NT2/D1 (cell line): ENCODE results near the gene AFF3.

Experiments used
- DNase-seq: peaks from one replicate; pipeline ENCODE4 v3.0.0-alpha.2; 2011; ENCODE audit warnings: low read depth, low spot score
- H3K27me3 ChIP-seq: 2 replicates; pipeline ENCODE4 v1.6.0; 2011; ENCODE audit warnings: mild to moderate bottlenecking; ENCODE audit not compliant: insufficient read length, insufficient read depth
- H3K36me3 ChIP-seq: 2 replicates; pipeline ENCODE4 v1.6.1; 2011; ENCODE audit warnings: mild to moderate bottlenecking, low read length, mixed read lengths; ENCODE audit not compliant: insufficient read depth, insufficient read length
- H3K4me1 ChIP-seq: 2 replicates; pipeline ENCODE4 v1.5.1; 2011; ENCODE audit not compliant: insufficient read depth, insufficient read length
- H3K4me3 ChIP-seq: 2 replicates; pipeline ENCODE4 v1.5.1; 2011; ENCODE audit warnings: low read depth; ENCODE audit not compliant: insufficient read length
- H3K9ac ChIP-seq: 2 replicates; pipeline ENCODE4 v1.6.0; 2011; ENCODE audit warnings: low read depth; ENCODE audit not compliant: insufficient read length
- H3K9me3 ChIP-seq: 2 replicates; pipeline ENCODE4 v1.5.1; 2011; ENCODE audit warnings: mild to moderate bottlenecking, low read length; ENCODE audit not compliant: insufficient read depth
- SUZ12 ChIP-seq: IDR thresholded peaks from 2 replicates; pipeline ENCODE4 v1.6.1; 2011; ENCODE audit not compliant: insufficient read length, insufficient read depth; ENCODE audit errors: extremely low read depth
- YY1 ChIP-seq: IDR thresholded peaks from 2 replicates; pipeline ENCODE4 v1.6.1; 2011; ENCODE audit not compliant: insufficient read length, insufficient read depth
- ZNF274 ChIP-seq: IDR thresholded peaks from 2 replicates; pipeline ENCODE4 v1.6.1; 2011; ENCODE audit warnings: mild to moderate bottlenecking, low read depth, low read length

AFF3 gene

GRCh38 chr2:100064165-100064564 lies 78.2 kb downstream of the AFF3 start:
- no peak for DNase-seq
- H3K36me3 ChIP-seq: no peaks in the 10 kb centered on the region
- no peak for TF ChIP-seq YY1
- TF ChIP-seq SUZ12: no peak
- no peak for TF ChIP-seq ZNF274
- no peaks in the 10 kb centered on the region for H3K4me1 ChIP-seq
- no peaks in the 10 kb centered on the region for H3K27me3 ChIP-seq
- no peak overlapping the region for H3K9ac ChIP-seq
- no peaks in the 10 kb centered on the region for H3K9me3 ChIP-seq
- no peak overlapping the region for H3K4me3 ChIP-seq

GRCh38 chr2:100063459-100063953 lies 78.9 kb downstream of the AFF3 start:
- H3K9ac ChIP-seq: no peak overlapping the region
- no peaks in the 10 kb centered on the region for H3K4me1 ChIP-seq
- no peak overlapping the region for H3K4me3 ChIP-seq
- no peaks in the 10 kb centered on the region for H3K36me3 ChIP-seq
- TF ChIP-seq SUZ12: no peak
- TF ChIP-seq ZNF274: no peak
- no peak for TF ChIP-seq YY1
- no peaks in the 10 kb centered on the region for H3K9me3 ChIP-seq
- H3K27me3 ChIP-seq: no peaks in the 10 kb centered on the region
- DNase-seq: no peak

GRCh38 chr2:100062336-100062735 lies 80.1 kb downstream of the AFF3 start:
- Histone ChIP-seq H3K9ac (no peak overlapping the region), H3K27me3 (no peaks in the 10 kb centered on the region), H3K9me3 (no peaks in the 10 kb centered on the region), H3K36me3 (no peaks in the 10 kb centered on the region), H3K4me1 (no peaks in the 10 kb centered on the region), H3K4me3 (no peak overlapping the region)
- TF ChIP-seq SUZ12 (no peak), YY1 (no peak), ZNF274 (no peak)
- no peak for DNase-seq

- Histone ChIP-seq H3K27me3 (no peaks in the 10 kb centered on the region), H3K4me1 (no peaks in the 10 kb centered on the region), H3K4me3 (no peak overlapping the region), H3K9me3 (no peaks in the 10 kb centered on the region), H3K36me3 (no peaks in the 10 kb centered on the region), H3K9ac (no peak overlapping the region)
- no peak for TF ChIP-seq ZNF274
- no peak for TF ChIP-seq YY1
- TF ChIP-seq SUZ12: no peak
- DNase-seq: no peak
Measured at GRCh38 chr2:100060875-100061274, 81.5 kb downstream of the AFF3 start.

GRCh38 chr2:100059638-100060037 lies 82.8 kb downstream of the AFF3 start:
- H3K4me1 ChIP-seq: no peaks in the 10 kb centered on the region
- no peak overlapping the region for H3K9ac ChIP-seq
- H3K9me3 ChIP-seq: no peaks in the 10 kb centered on the region
- H3K4me3 ChIP-seq: no peak overlapping the region
- no peak for DNase-seq
- H3K27me3 ChIP-seq: no peaks in the 10 kb centered on the region
- TF ChIP-seq SUZ12: no peak
- TF ChIP-seq YY1: no peak
- TF ChIP-seq ZNF274: no peak
- no peaks in the 10 kb centered on the region for H3K36me3 ChIP-seq

- Histone ChIP-seq H3K27me3 (no peaks in the 10 kb centered on the region), H3K9me3 (no peaks in the 10 kb centered on the region), H3K36me3 (no peaks in the 10 kb centered on the region), H3K9ac (no peak overlapping the region), H3K4me3 (no peak overlapping the region), H3K4me1 (no peaks in the 10 kb centered on the region)
- DNase-seq: no peak
- no peak for TF ChIP-seq ZNF274
- TF ChIP-seq SUZ12: no peak
- TF ChIP-seq YY1: no peak
Measured at GRCh38 chr2:100057901-100058261, 84.5 kb downstream of the AFF3 start.

GRCh38 chr2:100054426-100054825 lies 88.0 kb downstream of the AFF3 start:
- Histone ChIP-seq H3K4me1 (no peaks in the 10 kb centered on the region), H3K36me3 (no peaks in the 10 kb centered on the region), H3K9me3 (no peaks in the 10 kb centered on the region), H3K4me3 (no peak overlapping the region), H3K9ac (no peak overlapping the region), H3K27me3 (no peaks in the 10 kb centered on the region)
- no peak for DNase-seq
- TF ChIP-seq SUZ12 (no peak), YY1 (no peak), ZNF274 (no peak)
